CD4-positive, alpha-beta T cell (primary cell): Measurements from ENCODE around the gene STIMATE. TPM values are rescaled to one million over a fixed set of nuclear protein-coding genes. Genes with fewer than 3 reads are reported as not detected.

Experiments used
- ATAC-seq: fragments of 200-7000 bp; cut with Tn5 transposase; one replicate; pipeline ENCODE4 v1.10.0; 2022; ENCODE audit warnings: mild to moderate bottlenecking; ENCODE audit not compliant: poor library complexity
- CTCF ChIA-PET: fragments of 350-600 bp; sonication (Branson Sonifier 250); formaldehyde crosslinking; loops from one replicate; lab custom pipeline; 2021; ENCODE audit warnings: antibody characterized with exemption, inconsistent platforms; lab: Charles Lee
- POLR2A ChIA-PET: fragments of 350-600 bp; sonication (Branson Sonifier 250); formaldehyde crosslinking; loops from one replicate; lab custom pipeline; 2021; ENCODE audit warnings: antibody characterized with exemption, inconsistent platforms; lab: Charles Lee
- DNase-seq, 14 experiments: peaks; one replicate each; pipeline ENCODE4 v3.0.0-alpha.2; 2013 to 2020; ENCODE audit warnings: mixed read lengths in 2 of 14
- H3K27ac ChIP-seq, 2 donors: one replicate each; pipeline versions ENCODE4 v1.5.1 to v1.7.0; 2013; ENCODE audit warnings: low read length in 2 of 2, low read depth in 1 of 2, mild to moderate bottlenecking in 1 of 2
- H3K27me3 ChIP-seq, 2 experiments: 1 replicate in 1 of 2; 2 replicates in 1 of 2; pipeline versions ENCODE4 v1.6.1 to v1.7.0; 2013; ENCODE audit warnings: low read length in 2 of 2, control low read depth in 1 of 2, mild to moderate bottlenecking in 1 of 2, moderate library complexity in 1 of 2; ENCODE audit not compliant: insufficient read depth in 2 of 2, control insufficient read depth in 1 of 2
- H3K36me3 ChIP-seq: one replicate; pipeline ENCODE4 v1.6.1; 2013; ENCODE audit warnings: low read length, control low read depth; ENCODE audit not compliant: insufficient read depth
- H3K4me1 ChIP-seq: one replicate; pipeline ENCODE4 v1.6.1; 2013; ENCODE audit warnings: low read length, control low read depth; ENCODE audit not compliant: insufficient read depth
- H3K4me3 ChIP-seq: one replicate; pipeline ENCODE4 v1.5.1; 2013; ENCODE audit warnings: mild to moderate bottlenecking, low read length, moderate library complexity
- H3K9me3 ChIP-seq, 2 experiments: 1 replicate in 1 of 2; 2 replicates in 1 of 2; pipeline versions ENCODE4 v1.6.1 to v1.7.0; 2013; ENCODE audit warnings: low read length in 2 of 2, mild to moderate bottlenecking in 2 of 2, control low read depth in 1 of 2, moderate library complexity in 1 of 2; ENCODE audit not compliant: control insufficient read depth in 1 of 2, insufficient read depth in 1 of 2
- H3K27ac Mint-ChIP-seq: one replicate; pipeline ENCODE4 v1.8.0; 2020; ENCODE audit warnings: mixed read lengths
- H3K27me3 Mint-ChIP-seq: one replicate; pipeline ENCODE4 v1.8.0; 2021; ENCODE audit warnings: mixed read lengths
- H3K36me3 Mint-ChIP-seq: one replicate; pipeline ENCODE4 v1.8.0; 2021; ENCODE audit warnings: low read depth, mixed read lengths
- H3K4me1 Mint-ChIP-seq: one replicate; pipeline ENCODE4 v1.8.0; 2021; ENCODE audit warnings: low read depth, mixed read lengths
- H3K4me3 Mint-ChIP-seq: one replicate; pipeline ENCODE4 v1.8.0; 2020; ENCODE audit warnings: mild to moderate bottlenecking, mixed read lengths
- H3K9me3 Mint-ChIP-seq: one replicate; pipeline ENCODE4 v1.8.0; 2020; ENCODE audit warnings: mixed read lengths
- intact Hi-C, 2 experiments: fragments of 100-400 bp; cut with DNase I in 1 of 2; cut with micrococcal nuclease in 1 of 2; formaldehyde crosslinking; loops; one replicate each; pipeline versions ENCODE4 v1.15.1 to v1.9.0; 2023 to 2025; cut with DNase I, micrococcal nuclease
- total RNA-seq, 174 experiments: library from RNA in 2 of 174; stranded (reverse) in 2 of 174; gene quantifications; one replicate each; pipeline ENCODE4 v1.2.3 and lab custom pipeline; 2021 to 2026
- TF ChIP-seq, protein P1 (sequence below): fragments of 200-600 bp; IDR thresholded peaks from one replicate; pipeline ENCODE4 v1.8.0; 2022; ENCODE audit warnings: antibody characterized with exemption, mild to moderate bottlenecking

STIMATE gene
- total RNA-seq, 2 experiments from 2014 or later = 39.8 to 42.6 TPM

DNA sequence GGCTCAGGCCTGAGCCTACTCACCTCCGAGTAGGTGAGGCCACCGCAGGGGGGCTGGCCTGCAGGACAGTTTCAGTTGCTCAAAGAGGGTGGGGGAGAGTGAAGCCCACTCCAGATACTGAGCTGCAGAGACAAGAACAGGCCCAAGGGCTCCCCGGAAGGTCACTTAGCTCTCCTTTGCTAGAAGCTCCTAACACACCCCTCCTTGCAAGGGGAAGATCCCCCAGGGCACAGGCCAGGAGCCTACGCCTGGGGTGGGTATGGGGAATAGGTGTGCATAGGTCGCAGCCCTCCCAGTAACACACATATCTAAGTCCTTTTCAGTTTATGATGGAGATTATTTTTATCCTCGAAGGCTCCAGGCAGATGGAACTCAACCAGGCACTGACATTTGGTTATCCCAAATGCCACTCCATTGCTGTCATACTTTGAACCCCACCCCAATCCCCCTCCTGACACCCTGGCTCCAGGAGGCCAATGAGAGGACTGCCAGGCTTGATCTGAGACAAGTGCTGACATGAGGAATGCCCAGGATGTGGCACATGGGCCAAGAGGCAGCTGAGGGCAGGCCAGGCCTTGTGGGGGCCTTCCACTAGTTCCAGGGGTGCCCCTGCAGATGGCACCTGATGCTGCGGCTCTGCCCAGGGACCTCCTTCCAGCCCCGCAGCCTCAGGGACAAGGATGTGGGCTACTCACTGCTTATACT, 61.4 kb downstream of the STIMATE start:
- no peaks in the 10 kb centered on the region for H3K9me3 ChIP-seq
- peaks cover 31% of the 10 kb centered on the region for H3K36me3 ChIP-seq
- ATAC-seq (no peak), DNase-seq (no peak)
- Mint-ChIP-seq H3K27me3 (no peaks in the 10 kb centered on the region), H3K4me1 (peaks cover 23% of the 10 kb centered on the region), H3K9me3 (no peaks in the 10 kb centered on the region), H3K27ac (no peak overlapping the region), H3K36me3 (peaks cover 33% of the 10 kb centered on the region), H3K4me3 (no peak overlapping the region)
- H3K27ac ChIP-seq = no peak overlapping the region
- TF ChIP-seq, protein P1, sequence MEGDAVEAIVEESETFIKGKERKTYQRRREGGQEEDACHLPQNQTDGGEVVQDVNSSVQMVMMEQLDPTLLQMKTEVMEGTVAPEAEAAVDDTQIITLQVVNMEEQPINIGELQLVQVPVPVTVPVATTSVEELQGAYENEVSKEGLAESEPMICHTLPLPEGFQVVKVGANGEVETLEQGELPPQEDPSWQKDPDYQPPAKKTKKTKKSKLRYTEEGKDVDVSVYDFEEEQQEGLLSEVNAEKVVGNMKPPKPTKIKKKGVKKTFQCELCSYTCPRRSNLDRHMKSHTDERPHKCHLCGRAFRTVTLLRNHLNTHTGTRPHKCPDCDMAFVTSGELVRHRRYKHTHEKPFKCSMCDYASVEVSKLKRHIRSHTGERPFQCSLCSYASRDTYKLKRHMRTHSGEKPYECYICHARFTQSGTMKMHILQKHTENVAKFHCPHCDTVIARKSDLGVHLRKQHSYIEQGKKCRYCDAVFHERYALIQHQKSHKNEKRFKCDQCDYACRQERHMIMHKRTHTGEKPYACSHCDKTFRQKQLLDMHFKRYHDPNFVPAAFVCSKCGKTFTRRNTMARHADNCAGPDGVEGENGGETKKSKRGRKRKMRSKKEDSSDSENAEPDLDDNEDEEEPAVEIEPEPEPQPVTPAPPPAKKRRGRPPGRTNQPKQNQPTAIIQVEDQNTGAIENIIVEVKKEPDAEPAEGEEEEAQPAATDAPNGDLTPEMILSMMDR = no peak
- no peaks in the 10 kb centered on the region for H3K27me3 ChIP-seq
- H3K4me3 ChIP-seq = no peak overlapping the region
- H3K4me1 ChIP-seq = peaks cover 21% of the 10 kb centered on the region
- intact Hi-C loops = no loop called here
- ChIA-PET CTCF (no interaction called here), POLR2A (no interaction called here)

DNA sequence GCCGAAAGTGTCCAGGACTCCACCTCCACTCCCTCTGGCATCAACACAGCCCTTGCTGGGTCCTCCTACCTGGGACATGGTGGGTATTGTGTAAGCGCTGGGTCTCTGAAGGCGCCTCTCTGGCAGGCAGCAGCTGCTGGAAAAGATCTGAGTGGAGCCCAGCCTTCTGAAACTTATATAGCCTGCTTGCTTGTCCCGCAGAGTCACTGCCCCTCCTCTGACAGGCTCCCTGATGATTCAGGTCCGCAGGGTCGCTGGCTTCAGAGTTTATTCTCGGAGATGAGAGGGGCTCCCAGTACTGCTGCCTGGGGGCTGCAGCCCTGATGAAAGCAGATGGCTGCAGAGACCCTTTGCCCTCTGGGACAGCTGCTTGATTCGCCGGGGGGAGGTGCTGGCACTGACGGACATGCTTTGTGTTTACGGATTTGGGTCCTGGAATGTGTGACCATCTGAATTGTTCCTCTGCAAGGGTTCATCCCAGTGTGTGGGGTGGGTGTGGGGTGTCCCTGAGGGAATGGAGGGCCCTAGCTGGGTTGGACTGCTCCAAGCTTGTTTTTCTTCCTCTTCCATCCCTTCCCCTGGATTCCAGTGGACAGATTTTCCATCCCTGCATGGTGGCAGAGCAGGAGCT, 62.4 kb downstream of the STIMATE start, which contains the start of gene MUSTN1:
TSS of gene MUSTN1 (minus strand) at position 149 of the 631 bp plus-strand sequence. CDS start at position 78, 71 bp downstream.
- H3K36me3 Mint-ChIP-seq = peaks cover 24% of the 10 kb centered on the region
- peaks cover 26% of the 10 kb centered on the region for H3K36me3 ChIP-seq
- no peak for ATAC-seq

DNA sequence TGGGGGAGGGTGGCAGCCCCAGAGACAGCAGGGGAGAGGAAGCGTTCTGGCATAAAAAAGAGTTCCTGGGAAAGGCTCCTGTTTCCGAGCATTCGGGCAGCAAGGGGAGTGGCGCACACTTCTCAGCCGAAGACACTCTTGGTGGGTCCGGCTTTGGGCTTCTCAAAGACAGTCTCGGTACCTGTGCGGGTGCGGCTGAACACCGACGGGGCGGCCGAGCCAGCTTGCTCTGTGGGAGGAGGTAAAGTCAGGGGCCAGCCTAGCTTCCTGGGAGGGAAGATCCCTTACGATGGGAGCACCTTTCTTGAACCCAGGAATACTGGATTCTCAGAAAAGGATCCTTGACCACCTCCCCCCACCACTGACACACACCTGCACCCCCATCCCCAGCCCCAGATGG, 64.1 kb downstream of the STIMATE start:
- H3K27me3 ChIP-seq = no peaks in the 10 kb centered on the region
- no peaks in the 10 kb centered on the region for H3K9me3 ChIP-seq
- ChIA-PET POLR2A (no interaction called here), CTCF (no interaction called here)
- Mint-ChIP-seq H3K27ac (no peak overlapping the region), H3K4me3 (no peak overlapping the region), H3K27me3 (no peaks in the 10 kb centered on the region), H3K4me1 (peaks cover 10% of the 10 kb centered on the region), H3K36me3 (peaks cover 23% of the 10 kb centered on the region), H3K9me3 (no peaks in the 10 kb centered on the region)
- peaks cover 24% of the 10 kb centered on the region for H3K36me3 ChIP-seq
- TF ChIP-seq, protein P1 = no peak
- DNase-seq = no peak
- intact Hi-C loops = no loop called here
- H3K27ac ChIP-seq = no peak overlapping the region
- no peak overlapping the region for H3K4me3 ChIP-seq
- H3K4me1 ChIP-seq = peaks cover 8% of the 10 kb centered on the region
- ATAC-seq = no peak

More for the DNA sequence above, 62.4 kb downstream of the STIMATE start, which contains the start of gene MUSTN1:
- Mint-ChIP-seq H3K27me3 (no peaks in the 10 kb centered on the region), H3K27ac (no peak within 1 kb of the TSS), H3K4me1 (peaks cover 23% of the 10 kb centered on the region), H3K9me3 (no peaks in the 10 kb centered on the region), H3K4me3 (no peak within 1 kb of the TSS)
- Histone ChIP-seq H3K27ac (no peak within 1 kb of the TSS), H3K4me1 (peaks cover 21% of the 10 kb centered on the region), H3K4me3 (no peak within 1 kb of the TSS), H3K9me3 (no peaks in the 10 kb centered on the region), H3K27me3 (no peaks in the 10 kb centered on the region)
- ChIA-PET CTCF (no interaction called here), POLR2A (no interaction called here)
- DNase-seq = no peak
- intact Hi-C loops = no loop called here
- TF ChIP-seq, protein P1 = no peak
